Activated CD4-positive, alpha-beta T cell treated with anti-CD3 and anti-CD28 coated beads, Interleukin-2, amount 10 ng/mL, durations not matched to agents 24 days and 14 days (primary cell): ENCODE results near the gene FNDC11. TPM values are rescaled to one million over a fixed set of nuclear protein-coding genes. Genes with fewer than 3 reads are reported as not detected.

Source experiments
- DNase-seq: peaks from one replicate; pipeline ENCODE4 v3.0.0; 2022
- H3K27ac Mint-ChIP-seq: one replicate; pipeline ENCODE4 v1.8.0; 2022; ENCODE audit warnings: mild to moderate bottlenecking, mixed read lengths
- H3K27me3 Mint-ChIP-seq: one replicate; pipeline ENCODE4 v1.8.0; 2022; ENCODE audit warnings: mixed read lengths
- H3K36me3 Mint-ChIP-seq: one replicate; pipeline ENCODE4 v1.8.0; 2022; ENCODE audit warnings: low read depth, mild to moderate bottlenecking, mixed read lengths
- H3K4me1 Mint-ChIP-seq: one replicate; pipeline ENCODE4 v1.8.0; 2021; ENCODE audit warnings: mixed read lengths
- H3K4me3 Mint-ChIP-seq: one replicate; pipeline ENCODE4 v1.8.0; 2022; ENCODE audit warnings: mild to moderate bottlenecking, moderate library complexity, mixed read lengths
- H3K9me3 Mint-ChIP-seq: one replicate; pipeline ENCODE4 v1.8.0; 2021; ENCODE audit warnings: mixed read lengths
- intact Hi-C: fragments of 100-400 bp; cut with micrococcal nuclease; formaldehyde crosslinking; loops from one replicate; pipeline ENCODE4 v1.15.1; 2023
- total RNA-seq: library from RNA; stranded (reverse); gene quantifications from 2 replicates; pipeline ENCODE4 v1.2.3, GENCODE V29; 2022

Gene FNDC11
- total RNA-seq, 1 donor from 2014 or later, result 0.16 TPM

- intact Hi-C loops, result loop anchor here (2.0 to 5.0 kb wide), 6 partner anchors 88 to 523 kb away; partner anchors contain the start of genes C20orf204, GMEB2, SAMD10 and TCEA2
- no peak for DNase-seq
- Mint-ChIP-seq H3K9me3 (no peaks in the 10 kb centered on the region), H3K4me3 (no peak overlapping the region), H3K27ac (peak overlapping the region; percentile 15), H3K36me3 (no peaks in the 10 kb centered on the region), H3K27me3 (no peaks in the 10 kb centered on the region), H3K4me1 (peaks cover 12% of the 10 kb centered on the region)
Measured at GRCh38 chr20:63539441-63540370, 14.3 kb upstream of the FNDC11 start.

GRCh38 chr20:63540417-63541186 lies 13.4 kb upstream of the FNDC11 start:
- DNase-seq, result no peak
- peaks cover 15% of the 10 kb centered on the region for H3K4me1 Mint-ChIP-seq
- H3K27ac Mint-ChIP-seq, result peak overlapping the region; percentile 5
- intact Hi-C loops, result no loop called here
- no peaks in the 10 kb centered on the region for H3K36me3 Mint-ChIP-seq
- H3K27me3 Mint-ChIP-seq, result peaks cover 2% of the 10 kb centered on the region
- H3K9me3 Mint-ChIP-seq, result no peaks in the 10 kb centered on the region
- no peak overlapping the region for H3K4me3 Mint-ChIP-seq

- H3K4me1 Mint-ChIP-seq, result peaks cover 13% of the 10 kb centered on the region
- intact Hi-C loops, result no loop called here
- H3K27me3 Mint-ChIP-seq, result peaks cover 2% of the 10 kb centered on the region
- no peak overlapping the region for H3K27ac Mint-ChIP-seq
- no peaks in the 10 kb centered on the region for H3K36me3 Mint-ChIP-seq
- no peaks in the 10 kb centered on the region for H3K9me3 Mint-ChIP-seq
- no peak for DNase-seq
- no peak overlapping the region for H3K4me3 Mint-ChIP-seq
Measured at GRCh38 chr20:63541371-63541770, 12.6 kb upstream of the FNDC11 start.

GRCh38 chr20:63542031-63542559 lies 11.9 kb upstream of the FNDC11 start:
- no peak for DNase-seq
- Mint-ChIP-seq H3K4me3 (no peak overlapping the region), H3K4me1 (peaks cover 10% of the 10 kb centered on the region), H3K27me3 (peaks cover 6% of the 10 kb centered on the region), H3K9me3 (no peaks in the 10 kb centered on the region), H3K36me3 (no peaks in the 10 kb centered on the region), H3K27ac (no peak overlapping the region)
- intact Hi-C loops, result no loop called here

- Mint-ChIP-seq H3K36me3 (no peaks in the 10 kb centered on the region), H3K4me1 (peaks cover 8% of the 10 kb centered on the region), H3K9me3 (no peaks in the 10 kb centered on the region), H3K27ac (no peak overlapping the region), H3K27me3 (peaks cover 6% of the 10 kb centered on the region), H3K4me3 (no peak overlapping the region)
- no peak for DNase-seq
- intact Hi-C loops, result no loop called here
Measured at GRCh38 chr20:63542696-63543095, 11.3 kb upstream of the FNDC11 start.

- Mint-ChIP-seq H3K36me3 (no peaks in the 10 kb centered on the region), H3K4me3 (no peak overlapping the region), H3K27ac (no peak overlapping the region), H3K4me1 (peaks cover 6% of the 10 kb centered on the region), H3K9me3 (no peaks in the 10 kb centered on the region), H3K27me3 (peaks cover 6% of the 10 kb centered on the region)
- DNase-seq, result no peak
- intact Hi-C loops, result no loop called here
Measured at GRCh38 chr20:63543131-63543530, 10.8 kb upstream of the FNDC11 start.

GRCh38 chr20:63543733-63544132 lies 10.2 kb upstream of the FNDC11 start:
- Mint-ChIP-seq H3K4me1 (peaks cover 6% of the 10 kb centered on the region), H3K4me3 (no peak overlapping the region), H3K27ac (no peak overlapping the region), H3K9me3 (no peaks in the 10 kb centered on the region), H3K27me3 (peaks cover 9% of the 10 kb centered on the region), H3K36me3 (no peaks in the 10 kb centered on the region)
- intact Hi-C loops, result no loop called here
- DNase-seq, result no peak

GRCh38 chr20:63544241-63544957 lies 9.6 kb upstream of the FNDC11 start:
- DNase-seq, result no peak
- Mint-ChIP-seq H3K27me3 (peaks cover 11% of the 10 kb centered on the region), H3K36me3 (no peaks in the 10 kb centered on the region), H3K27ac (no peak overlapping the region), H3K9me3 (no peaks in the 10 kb centered on the region), H3K4me3 (no peak overlapping the region), H3K4me1 (peaks cover 6% of the 10 kb centered on the region)
- intact Hi-C loops, result no loop called here

- H3K27me3 Mint-ChIP-seq, result peaks cover 15% of the 10 kb centered on the region
- peaks cover 4% of the 10 kb centered on the region for H3K4me1 Mint-ChIP-seq
- no peaks in the 10 kb centered on the region for H3K9me3 Mint-ChIP-seq
- intact Hi-C loops, result no loop called here
- DNase-seq, result no peak
- no peak overlapping the region for H3K27ac Mint-ChIP-seq
- H3K36me3 Mint-ChIP-seq, result no peaks in the 10 kb centered on the region
- H3K4me3 Mint-ChIP-seq, result no peak overlapping the region
Measured at GRCh38 chr20:63544958-63545516, 8.9 kb upstream of the FNDC11 start.

- peaks cover 3% of the 10 kb centered on the region for H3K4me1 Mint-ChIP-seq
- H3K4me3 Mint-ChIP-seq, result no peak overlapping the region
- no peak for DNase-seq
- H3K9me3 Mint-ChIP-seq, result no peaks in the 10 kb centered on the region
- intact Hi-C loops, result no loop called here
- H3K27me3 Mint-ChIP-seq, result peaks cover 17% of the 10 kb centered on the region
- no peaks in the 10 kb centered on the region for H3K36me3 Mint-ChIP-seq
- H3K27ac Mint-ChIP-seq, result no peak overlapping the region
Measured at GRCh38 chr20:63545814-63546213, 8.1 kb upstream of the FNDC11 start.

GRCh38 chr20:63546256-63546955 lies 7.6 kb upstream of the FNDC11 start:
- H3K9me3 Mint-ChIP-seq, result no peaks in the 10 kb centered on the region
- intact Hi-C loops, result no loop called here
- H3K4me1 Mint-ChIP-seq, result peaks cover 6% of the 10 kb centered on the region
- H3K4me3 Mint-ChIP-seq, result no peak overlapping the region
- H3K27me3 Mint-ChIP-seq, result peaks cover 22% of the 10 kb centered on the region
- no peak overlapping the region for H3K27ac Mint-ChIP-seq
- no peak for DNase-seq
- H3K36me3 Mint-ChIP-seq, result no peaks in the 10 kb centered on the region

GRCh38 chr20:63546956-63547724 lies 6.8 kb upstream of the FNDC11 start:
- Mint-ChIP-seq H3K27me3 (peaks cover 22% of the 10 kb centered on the region), H3K27ac (no peak overlapping the region), H3K36me3 (no peaks in the 10 kb centered on the region), H3K4me3 (no peak overlapping the region), H3K9me3 (no peaks in the 10 kb centered on the region), H3K4me1 (peaks cover 6% of the 10 kb centered on the region)
- intact Hi-C loops, result no loop called here
- no peak for DNase-seq
